Measurements from ENCODE around the gene VAMP4.
"Not testable (repeated sequence)": the region's sequence is repeated elsewhere in the genome, so short reads cannot be mapped to it uniquely, and the experiment has no call there.

VAMP4 gene

GRCh38 chr1:171674431-171675405, 67.1 kb downstream of the VAMP4 start:
- H3K36me3 ChIP-seq (ENCODE audit: control insufficient read depth in 1 of 2, insufficient read depth in 2 of 2, low read length in 2 of 2) = no peaks in the 10 kb centered on the region
- no peak overlapping the region for H3K27ac ChIP-seq (ENCODE audit: low read depth, low read length)
- no peaks in the 10 kb centered on the region for H3K9me3 ChIP-seq (ENCODE audit: control insufficient read depth in 1 of 2, low read length in 2 of 2)
- no peak overlapping the region for H3K9ac ChIP-seq (ENCODE audit: low read depth in 1 of 2, low read length in 2 of 2)
- no peaks in the 10 kb centered on the region for H3K4me1 ChIP-seq (ENCODE audit: control insufficient read depth in 1 of 2, insufficient read depth in 2 of 2, low read length in 2 of 2)
- no peaks in the 10 kb centered on the region for H3K27me3 ChIP-seq (ENCODE audit: control insufficient read depth in 1 of 2, insufficient read depth in 2 of 2, low read length in 2 of 2)
- H3K4me3 ChIP-seq (ENCODE audit: low read depth in 1 of 2, low read length in 2 of 2) = no peak overlapping the region

- Histone ChIP-seq H3K9me3 (ENCODE audit: control insufficient read depth in 1 of 2, low read length in 2 of 2) (no peaks in the 10 kb centered on the region), H3K4me1 (ENCODE audit: control insufficient read depth in 1 of 2, insufficient read depth in 2 of 2, low read length in 2 of 2) (no peaks in the 10 kb centered on the region), H3K9ac (ENCODE audit: low read depth in 1 of 2, low read length in 2 of 2) (no peak overlapping the region), H3K27ac (ENCODE audit: low read depth, low read length) (no peak overlapping the region), H3K4me3 (ENCODE audit: low read depth in 1 of 2, low read length in 2 of 2) (no peak overlapping the region), H3K36me3 (ENCODE audit: control insufficient read depth in 1 of 2, insufficient read depth in 2 of 2, low read length in 2 of 2) (no peaks in the 10 kb centered on the region), H3K27me3 (ENCODE audit: control insufficient read depth in 1 of 2, insufficient read depth in 2 of 2, low read length in 2 of 2) (no peaks in the 10 kb centered on the region)
Measured at GRCh38 chr1:171670739-171671138, 71.1 kb downstream of the VAMP4 start.

GRCh38 chr1:171668372-171668771, 73.5 kb downstream of the VAMP4 start:
- H3K9ac ChIP-seq (ENCODE audit: low read depth in 1 of 2, low read length in 2 of 2) = no peak overlapping the region
- no peaks in the 10 kb centered on the region for H3K36me3 ChIP-seq (ENCODE audit: control insufficient read depth in 1 of 2, insufficient read depth in 2 of 2, low read length in 2 of 2)
- H3K9me3 ChIP-seq (ENCODE audit: control insufficient read depth in 1 of 2, low read length in 2 of 2) = no peaks in the 10 kb centered on the region
- no peaks in the 10 kb centered on the region for H3K4me1 ChIP-seq (ENCODE audit: control insufficient read depth in 1 of 2, insufficient read depth in 2 of 2, low read length in 2 of 2)
- H3K4me3 ChIP-seq (ENCODE audit: low read depth in 1 of 2, low read length in 2 of 2) = no peak overlapping the region
- H3K27ac ChIP-seq (ENCODE audit: low read depth, low read length) = no peak overlapping the region
- no peaks in the 10 kb centered on the region for H3K27me3 ChIP-seq (ENCODE audit: control insufficient read depth in 1 of 2, insufficient read depth in 2 of 2, low read length in 2 of 2)

GRCh38 chr1:171666114-171666769, 75.6 kb downstream of the VAMP4 start:
- Histone ChIP-seq H3K36me3 (ENCODE audit: control insufficient read depth in 1 of 2, insufficient read depth in 2 of 2, low read length in 2 of 2) (no peaks in the 10 kb centered on the region), H3K27ac (ENCODE audit: low read depth, low read length) (no peak overlapping the region), H3K27me3 (ENCODE audit: control insufficient read depth in 1 of 2, insufficient read depth in 2 of 2, low read length in 2 of 2) (no peaks in the 10 kb centered on the region), H3K9me3 (ENCODE audit: control insufficient read depth in 1 of 2, low read length in 2 of 2) (no peaks in the 10 kb centered on the region), H3K4me1 (ENCODE audit: control insufficient read depth in 1 of 2, insufficient read depth in 2 of 2, low read length in 2 of 2) (no peaks in the 10 kb centered on the region), H3K4me3 (ENCODE audit: low read depth in 1 of 2, low read length in 2 of 2) (no peak overlapping the region), H3K9ac (ENCODE audit: low read depth in 1 of 2, low read length in 2 of 2) (no peak overlapping the region)

- Histone ChIP-seq H3K36me3 (ENCODE audit: control insufficient read depth in 1 of 2, insufficient read depth in 2 of 2, low read length in 2 of 2) (no peaks in the 10 kb centered on the region), H3K9ac (ENCODE audit: low read depth in 1 of 2, low read length in 2 of 2) (no peak overlapping the region), H3K27me3 (ENCODE audit: control insufficient read depth in 1 of 2, insufficient read depth in 2 of 2, low read length in 2 of 2) (no peaks in the 10 kb centered on the region), H3K4me1 (ENCODE audit: control insufficient read depth in 1 of 2, insufficient read depth in 2 of 2, low read length in 2 of 2) (no peaks in the 10 kb centered on the region), H3K4me3 (ENCODE audit: low read depth in 1 of 2, low read length in 2 of 2) (no peak overlapping the region), H3K9me3 (ENCODE audit: control insufficient read depth in 1 of 2, low read length in 2 of 2) (no peaks in the 10 kb centered on the region), H3K27ac (ENCODE audit: low read depth, low read length) (no peak overlapping the region)
Measured at GRCh38 chr1:171664976-171665375, 76.9 kb downstream of the VAMP4 start.

GRCh38 chr1:171663854-171664575, 77.8 kb downstream of the VAMP4 start:
- no peak overlapping the region for H3K27ac ChIP-seq (ENCODE audit: low read depth, low read length)

GRCh38 chr1:171663036-171663853, 78.6 kb downstream of the VAMP4 start:
- Histone ChIP-seq H3K9me3 (ENCODE audit: control insufficient read depth in 1 of 2, low read length in 2 of 2) (no peaks in the 10 kb centered on the region), H3K27ac (ENCODE audit: low read depth, low read length) (no peak overlapping the region), H3K4me3 (ENCODE audit: low read depth in 1 of 2, low read length in 2 of 2) (no peak overlapping the region)

More at GRCh38 chr1:171663854-171664575, 77.8 kb downstream of the VAMP4 start:
- H3K4me1 ChIP-seq (ENCODE audit: control insufficient read depth in 1 of 2, insufficient read depth in 2 of 2, low read length in 2 of 2) = no peaks in the 10 kb centered on the region
- no peaks in the 10 kb centered on the region for H3K27me3 ChIP-seq (ENCODE audit: control insufficient read depth in 1 of 2, insufficient read depth in 2 of 2, low read length in 2 of 2)
- H3K9ac ChIP-seq (ENCODE audit: low read depth in 1 of 2, low read length in 2 of 2) = no peak overlapping the region
- H3K36me3 ChIP-seq (ENCODE audit: control insufficient read depth in 1 of 2, insufficient read depth in 2 of 2, low read length in 2 of 2) = no peaks in the 10 kb centered on the region
- H3K4me3 ChIP-seq (ENCODE audit: low read depth in 1 of 2, low read length in 2 of 2) = no peak overlapping the region
- H3K9me3 ChIP-seq (ENCODE audit: control insufficient read depth in 1 of 2, low read length in 2 of 2) = no peaks in the 10 kb centered on the region

GRCh38 chr1:171661076-171661650, 80.7 kb downstream of the VAMP4 start:
- no peak overlapping the region for H3K27ac ChIP-seq (ENCODE audit: low read depth, low read length)
- no peaks in the 10 kb centered on the region for H3K27me3 ChIP-seq (ENCODE audit: control insufficient read depth in 1 of 2, insufficient read depth in 2 of 2, low read length in 2 of 2)
- H3K36me3 ChIP-seq (ENCODE audit: control insufficient read depth in 1 of 2, insufficient read depth in 2 of 2, low read length in 2 of 2) = no peaks in the 10 kb centered on the region
- H3K4me3 ChIP-seq (ENCODE audit: low read depth in 1 of 2, low read length in 2 of 2) = no peak overlapping the region
- H3K9me3 ChIP-seq (ENCODE audit: control insufficient read depth in 1 of 2, low read length in 2 of 2) = no peaks in the 10 kb centered on the region
- H3K9ac ChIP-seq (ENCODE audit: low read depth in 1 of 2, low read length in 2 of 2) = no peak overlapping the region
- peaks cover under 1% of the 10 kb centered on the region in 2 donors for H3K4me1 ChIP-seq (ENCODE audit: control insufficient read depth in 1 of 2, insufficient read depth in 2 of 2, low read length in 2 of 2)

More at GRCh38 chr1:171663036-171663853, 78.6 kb downstream of the VAMP4 start:
- Histone ChIP-seq H3K9ac (ENCODE audit: low read depth in 1 of 2, low read length in 2 of 2) (no peak overlapping the region), H3K36me3 (ENCODE audit: control insufficient read depth in 1 of 2, insufficient read depth in 2 of 2, low read length in 2 of 2) (no peaks in the 10 kb centered on the region), H3K4me1 (ENCODE audit: control insufficient read depth in 1 of 2, insufficient read depth in 2 of 2, low read length in 2 of 2) (no peaks in the 10 kb centered on the region), H3K27me3 (ENCODE audit: control insufficient read depth in 1 of 2, insufficient read depth in 2 of 2, low read length in 2 of 2) (no peaks in the 10 kb centered on the region)

DNA sequence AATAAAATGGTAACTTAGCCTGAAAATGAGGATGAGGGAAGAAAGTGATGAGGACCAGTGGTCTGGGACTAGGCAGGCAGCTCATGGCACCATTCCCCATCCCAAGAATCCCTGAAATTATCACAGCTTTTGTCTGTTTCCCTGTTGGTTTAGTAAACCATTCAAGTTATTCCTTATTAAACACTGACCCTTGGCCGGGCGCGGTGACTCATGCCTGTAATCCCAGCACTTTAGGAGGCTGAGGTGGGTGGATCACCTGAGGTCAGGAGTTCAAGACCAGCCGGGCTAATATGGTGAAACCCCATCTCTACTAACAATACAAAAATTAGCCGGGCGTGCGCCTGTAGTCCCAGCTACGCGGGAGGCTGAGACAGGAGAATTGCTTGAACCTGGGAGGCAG, 85.7 kb downstream of the VAMP4 start:
- H3K4me3 ChIP-seq (ENCODE audit: low read depth in 1 of 2, low read length in 2 of 2); H3K9me3 ChIP-seq (ENCODE audit: control insufficient read depth in 1 of 2, low read length in 2 of 2); H3K27me3 ChIP-seq (ENCODE audit: control insufficient read depth in 1 of 2, insufficient read depth in 2 of 2, low read length in 2 of 2); H3K27ac ChIP-seq (ENCODE audit: low read depth, low read length); H3K36me3 ChIP-seq (ENCODE audit: control insufficient read depth in 1 of 2, insufficient read depth in 2 of 2, low read length in 2 of 2); H3K4me1 ChIP-seq (ENCODE audit: control insufficient read depth in 1 of 2, insufficient read depth in 2 of 2, low read length in 2 of 2); H3K9ac ChIP-seq (ENCODE audit: low read depth in 1 of 2, low read length in 2 of 2): not testable (repeated sequence)
